ENCODE measurements around the gene MTMR4. TPM values are rescaled to one million over a fixed set of nuclear protein-coding genes. Genes with fewer than 3 reads are reported as not detected.
"Not testable (repeated sequence)": the region's sequence is repeated elsewhere in the genome, so short reads cannot be mapped to it uniquely, and the experiment has no call there.

The MTMR4 gene
- 40.9 TPM for total RNA-seq
- long read RNA-seq, full-length matches to known transcripts, result 7 of 101 reads
- long read RNA-seq, partial matches to known transcripts, result 81 of 101 reads
- long read RNA-seq, other reads (novel, unspliced or antisense), result 13 of 101 reads

- peak; percentile 64 for ATAC-seq
Measured at GRCh38 chr17:58513965-58514769, at the start of gene MTMR4. MTMR4 (minus strand) TSS chr17:58514638; CDS start chr17:58514407, 231 bp downstream.

GRCh38 chr17:58560511-58560910 is 46.1 kb upstream of the MTMR4 start:
- DNase-seq (no peak), ATAC-seq (no peak)
- Histone ChIP-seq H3K9me3 (no peaks in the 10 kb centered on the region), H3K27me3 (no peaks in the 10 kb centered on the region), H3K27ac (no peak overlapping the region), H3K4me3 (no peak overlapping the region), H3K36me3 (no peaks in the 10 kb centered on the region), H3K4me1 (no peaks in the 10 kb centered on the region)
- intact Hi-C loops (cut with DNase I), result no loop called here
- no peak for TF ChIP-seq CTCF (IDR thresholded peaks at IDR 0.05)

More at GRCh38 chr17:58513965-58514769, at the start of gene MTMR4:
- no peak for TF ChIP-seq CTCF (IDR thresholded peaks at IDR 0.05)
- H3K27ac ChIP-seq, result peak within 1 kb of the TSS; percentile 65
- intact Hi-C loops (cut with DNase I), result no loop called here
- peak within 1 kb of the TSS; percentile 73 for H3K4me3 ChIP-seq
- H3K9me3 ChIP-seq, result no peaks in the 10 kb centered on the region
- peak; percentile 92 for DNase-seq
- H3K36me3 ChIP-seq, result peaks cover 36% of the 10 kb centered on the region
- H3K4me1 ChIP-seq, result peaks cover 26% of the 10 kb centered on the region
- no peaks in the 10 kb centered on the region for H3K27me3 ChIP-seq

- intact Hi-C loops (cut with DNase I), result no loop called here
- H3K4me1 ChIP-seq, result no peaks in the 10 kb centered on the region
- no peak overlapping the region for H3K4me3 ChIP-seq
- ATAC-seq, result no peak
- H3K27me3 ChIP-seq, result no peaks in the 10 kb centered on the region
- no peaks in the 10 kb centered on the region for H3K9me3 ChIP-seq
- H3K36me3 ChIP-seq, result no peaks in the 10 kb centered on the region
- no peak overlapping the region for H3K27ac ChIP-seq
- DNase-seq, result no peak
- TF ChIP-seq CTCF (IDR thresholded peaks at IDR 0.05), result no peak
Measured at GRCh38 chr17:58557981-58558380, 43.5 kb upstream of the MTMR4 start.

GRCh38 chr17:58556833-58557250 is 42.4 kb upstream of the MTMR4 start:
- no peaks in the 10 kb centered on the region for H3K36me3 ChIP-seq
- H3K9me3 ChIP-seq, result no peaks in the 10 kb centered on the region
- no peaks in the 10 kb centered on the region for H3K4me1 ChIP-seq
- ATAC-seq (peak; percentile 35), DNase-seq (no peak)
- no peak overlapping the region for H3K4me3 ChIP-seq
- H3K27ac ChIP-seq, result no peak overlapping the region
- no peaks in the 10 kb centered on the region for H3K27me3 ChIP-seq
- no peak for TF ChIP-seq CTCF (IDR thresholded peaks at IDR 0.05)
- intact Hi-C loops (cut with DNase I), result no loop called here

- DNase-seq; H3K27me3 ChIP-seq; H3K27ac ChIP-seq; ATAC-seq; H3K9me3 ChIP-seq; H3K36me3 ChIP-seq; H3K4me3 ChIP-seq; intact Hi-C loops (cut with DNase I); H3K4me1 ChIP-seq: not testable (repeated sequence)
Measured at GRCh38 chr17:58555109-58555508, 40.7 kb upstream of the MTMR4 start.

- ATAC-seq, result peak; percentile 70
- DNase-seq, result no peak
- Histone ChIP-seq H3K36me3 (no peaks in the 10 kb centered on the region), H3K27me3 (no peaks in the 10 kb centered on the region), H3K4me1 (no peaks in the 10 kb centered on the region), H3K9me3 (no peaks in the 10 kb centered on the region), H3K4me3 (no peak overlapping the region), H3K27ac (no peak overlapping the region)
- peak; percentile 20 for TF ChIP-seq CTCF (IDR thresholded peaks at IDR 0.05)
- intact Hi-C loops (cut with DNase I), result no loop called here
Measured at GRCh38 chr17:58541249-58541648, 26.8 kb upstream of the MTMR4 start.

All from upper lobe of right lung (tissue), 1 donor.